Measurements from ENCODE around the gene TANK. TPM values are rescaled to one million over a fixed set of nuclear protein-coding genes. Genes with fewer than 3 reads are reported as not detected.

Gene TANK
- 17.8 and 22.7 TPM in 2 replicates for total RNA-seq (2014; rRNA removed; shearing (Covaris generic))

- Histone ChIP-seq H3K36me3 (replicated peaks; ENCODE audit: control insufficient read depth, insufficient read depth, low read length) (no peaks in the 10 kb centered on the region), H3K27me3 (ENCODE audit: control insufficient read depth, insufficient read depth, low read length) (no peaks in the 10 kb centered on the region), H3K4me3 (ENCODE audit: insufficient read depth, low read depth, low read length) (peak within 1 kb of the TSS; percentile 97)
- peak; percentile 93 for DNase-seq
Observed at GRCh38 chr2:161160226-161161073, at the start of gene TANK. Gene TANK (plus strand): TSS chr2:161160428. CDS start chr2:161179663, 19,235 bp downstream.

GRCh38 chr2:161111531-161111930 lies 48.7 kb upstream of the TANK start:
- H3K36me3 ChIP-seq (replicated peaks; ENCODE audit: control insufficient read depth, insufficient read depth, low read length): no peaks in the 10 kb centered on the region
- DNase-seq: no peak
- H3K27me3 ChIP-seq (ENCODE audit: control insufficient read depth, insufficient read depth, low read length): no peaks in the 10 kb centered on the region
- no peak overlapping the region for H3K4me3 ChIP-seq (ENCODE audit: insufficient read depth, low read depth, low read length)

GRCh38 chr2:161112908-161113307 lies 47.3 kb upstream of the TANK start:
- no peak for DNase-seq
- Histone ChIP-seq H3K4me3 (ENCODE audit: insufficient read depth, low read depth, low read length) (no peak overlapping the region), H3K36me3 (replicated peaks; ENCODE audit: control insufficient read depth, insufficient read depth, low read length) (no peaks in the 10 kb centered on the region), H3K27me3 (ENCODE audit: control insufficient read depth, insufficient read depth, low read length) (no peaks in the 10 kb centered on the region)

GRCh38 chr2:161113693-161114575 lies 46.3 kb upstream of the TANK start:
- Histone ChIP-seq H3K36me3 (replicated peaks; ENCODE audit: control insufficient read depth, insufficient read depth, low read length) (no peaks in the 10 kb centered on the region), H3K27me3 (ENCODE audit: control insufficient read depth, insufficient read depth, low read length) (no peaks in the 10 kb centered on the region), H3K4me3 (ENCODE audit: insufficient read depth, low read depth, low read length) (no peak overlapping the region)
- no peak for DNase-seq

- DNase-seq: no peak
- H3K27me3 ChIP-seq (ENCODE audit: control insufficient read depth, insufficient read depth, low read length): no peaks in the 10 kb centered on the region
- no peak overlapping the region for H3K4me3 ChIP-seq (ENCODE audit: insufficient read depth, low read depth, low read length)
- H3K36me3 ChIP-seq (replicated peaks; ENCODE audit: control insufficient read depth, insufficient read depth, low read length): no peaks in the 10 kb centered on the region
Observed at GRCh38 chr2:161115205-161115604, 45.0 kb upstream of the TANK start.

GRCh38 chr2:161115605-161116380 lies 44.4 kb upstream of the TANK start:
- no peak for DNase-seq
- H3K27me3 ChIP-seq (ENCODE audit: control insufficient read depth, insufficient read depth, low read length): no peaks in the 10 kb centered on the region
- H3K4me3 ChIP-seq (ENCODE audit: insufficient read depth, low read depth, low read length): no peak overlapping the region
- H3K36me3 ChIP-seq (replicated peaks; ENCODE audit: control insufficient read depth, insufficient read depth, low read length): no peaks in the 10 kb centered on the region

GRCh38 chr2:161116509-161116908 lies 43.7 kb upstream of the TANK start:
- H3K4me3 ChIP-seq (ENCODE audit: insufficient read depth, low read depth, low read length): no peak overlapping the region
- H3K27me3 ChIP-seq (ENCODE audit: control insufficient read depth, insufficient read depth, low read length): no peaks in the 10 kb centered on the region
- no peak for DNase-seq
- H3K36me3 ChIP-seq (replicated peaks; ENCODE audit: control insufficient read depth, insufficient read depth, low read length): no peaks in the 10 kb centered on the region

- no peak for DNase-seq
- H3K4me3 ChIP-seq (ENCODE audit: insufficient read depth, low read depth, low read length): no peak overlapping the region
- no peaks in the 10 kb centered on the region for H3K27me3 ChIP-seq (ENCODE audit: control insufficient read depth, insufficient read depth, low read length)
- no peaks in the 10 kb centered on the region for H3K36me3 ChIP-seq (replicated peaks; ENCODE audit: control insufficient read depth, insufficient read depth, low read length)
Observed at GRCh38 chr2:161117506-161117905, 42.7 kb upstream of the TANK start.

- DNase-seq: no peak
- Histone ChIP-seq H3K4me3 (ENCODE audit: insufficient read depth, low read depth, low read length) (no peak overlapping the region), H3K27me3 (ENCODE audit: control insufficient read depth, insufficient read depth, low read length) (no peaks in the 10 kb centered on the region), H3K36me3 (replicated peaks; ENCODE audit: control insufficient read depth, insufficient read depth, low read length) (no peaks in the 10 kb centered on the region)
Observed at GRCh38 chr2:161118722-161119121, 41.5 kb upstream of the TANK start.

GRCh38 chr2:161119483-161119882 lies 40.7 kb upstream of the TANK start:
- no peak overlapping the region for H3K4me3 ChIP-seq (ENCODE audit: insufficient read depth, low read depth, low read length)
- H3K27me3 ChIP-seq (ENCODE audit: control insufficient read depth, insufficient read depth, low read length): no peaks in the 10 kb centered on the region
- H3K36me3 ChIP-seq (replicated peaks; ENCODE audit: control insufficient read depth, insufficient read depth, low read length): no peaks in the 10 kb centered on the region
- no peak for DNase-seq

GRCh38 chr2:161120775-161121174 lies 39.5 kb upstream of the TANK start:
- H3K27me3 ChIP-seq (ENCODE audit: control insufficient read depth, insufficient read depth, low read length): no peaks in the 10 kb centered on the region
- no peaks in the 10 kb centered on the region for H3K36me3 ChIP-seq (replicated peaks; ENCODE audit: control insufficient read depth, insufficient read depth, low read length)
- DNase-seq: no peak
- no peak overlapping the region for H3K4me3 ChIP-seq (ENCODE audit: insufficient read depth, low read depth, low read length)

- Histone ChIP-seq H3K36me3 (replicated peaks; ENCODE audit: control insufficient read depth, insufficient read depth, low read length) (no peaks in the 10 kb centered on the region), H3K4me3 (ENCODE audit: insufficient read depth, low read depth, low read length) (no peak overlapping the region), H3K27me3 (ENCODE audit: control insufficient read depth, insufficient read depth, low read length) (no peaks in the 10 kb centered on the region)
- no peak for DNase-seq
Observed at GRCh38 chr2:161121622-161122021, 38.6 kb upstream of the TANK start.

- DNase-seq: no peak
- Histone ChIP-seq H3K36me3 (replicated peaks; ENCODE audit: control insufficient read depth, insufficient read depth, low read length) (no peaks in the 10 kb centered on the region), H3K4me3 (ENCODE audit: insufficient read depth, low read depth, low read length) (no peak overlapping the region), H3K27me3 (ENCODE audit: control insufficient read depth, insufficient read depth, low read length) (no peaks in the 10 kb centered on the region)
Observed at GRCh38 chr2:161122772-161123530, 37.3 kb upstream of the TANK start.

Measured in H7 (cell line).